HL-60 (cell line): ENCODE data around the gene VEGFB.

Source experiments
- DNase-seq, 2 experiments: peaks; one replicate each; pipeline ENCODE4 v3.0.0-alpha.2; 2010 to 2020; ENCODE audit warnings: low read depth in 1 of 2, low spot score in 1 of 2
- H3K27ac ChIP-seq: fragments of 250-450 bp; sonication (Bioruptor Pico); replicated peaks from 2 replicates; pipeline ENCODE4 v1.5.1; 2020; ENCODE audit warnings: mild to moderate bottlenecking, moderate library complexity
- H3K27me3 ChIP-seq: fragments of 250-450 bp; sonication (Bioruptor Pico); 2 replicates; pipeline ENCODE4 v1.5.1; 2021; ENCODE audit warnings: mild to moderate bottlenecking, moderate library complexity; ENCODE audit not compliant: insufficient read depth, poor library complexity, severe bottlenecking
- H3K4me3 ChIP-seq: replicated peaks from 2 replicates; pipeline ENCODE4 v1.5.1; 2011; ENCODE audit warnings: mild to moderate bottlenecking, control low read depth, low read length; ENCODE audit not compliant: insufficient read depth
- GABPA ChIP-seq: IDR thresholded peaks from 2 replicates; pipeline ENCODE4 v1.6.1; 2012; ENCODE audit warnings: low read depth
- POLR2AphosphoS5 ChIP-seq: IDR thresholded peaks from 2 replicates; pipeline ENCODE4 v1.6.1; 2012; ENCODE audit warnings: low read depth
- SPI1 ChIP-seq: IDR thresholded peaks from 2 replicates; pipeline ENCODE4 v1.6.1; 2012; ENCODE audit warnings: low read depth, mild to moderate bottlenecking, borderline replicate concordance
- TF ChIP-seq, protein P1 (sequence below): IDR thresholded peaks from 2 replicates; pipeline ENCODE4 v1.6.1; 2012; ENCODE audit warnings: low read depth; ENCODE audit not compliant: insufficient replicate concordance
- TF ChIP-seq, protein P2 (sequence below): IDR thresholded peaks from one replicate; pipeline ENCODE4 v1.5.1; 2011; ENCODE audit warnings: low read length, control low read depth, inconsistent platforms; ENCODE audit not compliant: insufficient read depth

VEGFB gene

DNA sequence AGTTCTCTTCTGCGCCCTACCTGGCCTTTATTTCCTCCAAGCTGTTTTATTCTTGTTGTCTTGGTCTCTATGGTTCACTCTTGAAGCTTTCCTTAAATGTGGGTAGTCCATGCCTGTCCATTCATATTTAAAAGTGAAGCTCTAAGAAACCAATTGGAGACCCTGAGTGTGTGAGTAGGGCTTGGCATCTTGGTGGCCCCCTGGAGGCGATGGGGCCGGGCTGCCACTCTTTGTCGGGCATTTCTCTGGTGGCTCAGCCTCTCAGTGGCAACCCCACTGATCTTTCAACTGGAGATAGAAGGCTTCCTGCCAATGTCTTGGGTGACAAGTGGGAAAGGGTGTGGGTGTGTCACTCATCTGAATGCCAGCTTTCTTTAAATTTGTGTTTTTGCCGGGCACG, 17.5 kb upstream of the VEGFB start:
- TF ChIP-seq, protein P1, sequence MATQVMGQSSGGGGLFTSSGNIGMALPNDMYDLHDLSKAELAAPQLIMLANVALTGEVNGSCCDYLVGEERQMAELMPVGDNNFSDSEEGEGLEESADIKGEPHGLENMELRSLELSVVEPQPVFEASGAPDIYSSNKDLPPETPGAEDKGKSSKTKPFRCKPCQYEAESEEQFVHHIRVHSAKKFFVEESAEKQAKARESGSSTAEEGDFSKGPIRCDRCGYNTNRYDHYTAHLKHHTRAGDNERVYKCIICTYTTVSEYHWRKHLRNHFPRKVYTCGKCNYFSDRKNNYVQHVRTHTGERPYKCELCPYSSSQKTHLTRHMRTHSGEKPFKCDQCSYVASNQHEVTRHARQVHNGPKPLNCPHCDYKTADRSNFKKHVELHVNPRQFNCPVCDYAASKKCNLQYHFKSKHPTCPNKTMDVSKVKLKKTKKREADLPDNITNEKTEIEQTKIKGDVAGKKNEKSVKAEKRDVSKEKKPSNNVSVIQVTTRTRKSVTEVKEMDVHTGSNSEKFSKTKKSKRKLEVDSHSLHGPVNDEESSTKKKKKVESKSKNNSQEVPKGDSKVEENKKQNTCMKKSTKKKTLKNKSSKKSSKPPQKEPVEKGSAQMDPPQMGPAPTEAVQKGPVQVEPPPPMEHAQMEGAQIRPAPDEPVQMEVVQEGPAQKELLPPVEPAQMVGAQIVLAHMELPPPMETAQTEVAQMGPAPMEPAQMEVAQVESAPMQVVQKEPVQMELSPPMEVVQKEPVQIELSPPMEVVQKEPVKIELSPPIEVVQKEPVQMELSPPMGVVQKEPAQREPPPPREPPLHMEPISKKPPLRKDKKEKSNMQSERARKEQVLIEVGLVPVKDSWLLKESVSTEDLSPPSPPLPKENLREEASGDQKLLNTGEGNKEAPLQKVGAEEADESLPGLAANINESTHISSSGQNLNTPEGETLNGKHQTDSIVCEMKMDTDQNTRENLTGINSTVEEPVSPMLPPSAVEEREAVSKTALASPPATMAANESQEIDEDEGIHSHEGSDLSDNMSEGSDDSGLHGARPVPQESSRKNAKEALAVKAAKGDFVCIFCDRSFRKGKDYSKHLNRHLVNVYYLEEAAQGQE, result no peak
- no peak for TF ChIP-seq SPI1
- TF ChIP-seq POLR2AphosphoS5, result no peak
- TF ChIP-seq, protein P2, sequence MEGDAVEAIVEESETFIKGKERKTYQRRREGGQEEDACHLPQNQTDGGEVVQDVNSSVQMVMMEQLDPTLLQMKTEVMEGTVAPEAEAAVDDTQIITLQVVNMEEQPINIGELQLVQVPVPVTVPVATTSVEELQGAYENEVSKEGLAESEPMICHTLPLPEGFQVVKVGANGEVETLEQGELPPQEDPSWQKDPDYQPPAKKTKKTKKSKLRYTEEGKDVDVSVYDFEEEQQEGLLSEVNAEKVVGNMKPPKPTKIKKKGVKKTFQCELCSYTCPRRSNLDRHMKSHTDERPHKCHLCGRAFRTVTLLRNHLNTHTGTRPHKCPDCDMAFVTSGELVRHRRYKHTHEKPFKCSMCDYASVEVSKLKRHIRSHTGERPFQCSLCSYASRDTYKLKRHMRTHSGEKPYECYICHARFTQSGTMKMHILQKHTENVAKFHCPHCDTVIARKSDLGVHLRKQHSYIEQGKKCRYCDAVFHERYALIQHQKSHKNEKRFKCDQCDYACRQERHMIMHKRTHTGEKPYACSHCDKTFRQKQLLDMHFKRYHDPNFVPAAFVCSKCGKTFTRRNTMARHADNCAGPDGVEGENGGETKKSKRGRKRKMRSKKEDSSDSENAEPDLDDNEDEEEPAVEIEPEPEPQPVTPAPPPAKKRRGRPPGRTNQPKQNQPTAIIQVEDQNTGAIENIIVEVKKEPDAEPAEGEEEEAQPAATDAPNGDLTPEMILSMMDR, result no peak
- TF ChIP-seq GABPA, result no peak
- H3K4me3 ChIP-seq, result no peak overlapping the region
- DNase-seq, result no peak
- no peaks in the 10 kb centered on the region for H3K27me3 ChIP-seq
- H3K27ac ChIP-seq, result no peak overlapping the region

DNA sequence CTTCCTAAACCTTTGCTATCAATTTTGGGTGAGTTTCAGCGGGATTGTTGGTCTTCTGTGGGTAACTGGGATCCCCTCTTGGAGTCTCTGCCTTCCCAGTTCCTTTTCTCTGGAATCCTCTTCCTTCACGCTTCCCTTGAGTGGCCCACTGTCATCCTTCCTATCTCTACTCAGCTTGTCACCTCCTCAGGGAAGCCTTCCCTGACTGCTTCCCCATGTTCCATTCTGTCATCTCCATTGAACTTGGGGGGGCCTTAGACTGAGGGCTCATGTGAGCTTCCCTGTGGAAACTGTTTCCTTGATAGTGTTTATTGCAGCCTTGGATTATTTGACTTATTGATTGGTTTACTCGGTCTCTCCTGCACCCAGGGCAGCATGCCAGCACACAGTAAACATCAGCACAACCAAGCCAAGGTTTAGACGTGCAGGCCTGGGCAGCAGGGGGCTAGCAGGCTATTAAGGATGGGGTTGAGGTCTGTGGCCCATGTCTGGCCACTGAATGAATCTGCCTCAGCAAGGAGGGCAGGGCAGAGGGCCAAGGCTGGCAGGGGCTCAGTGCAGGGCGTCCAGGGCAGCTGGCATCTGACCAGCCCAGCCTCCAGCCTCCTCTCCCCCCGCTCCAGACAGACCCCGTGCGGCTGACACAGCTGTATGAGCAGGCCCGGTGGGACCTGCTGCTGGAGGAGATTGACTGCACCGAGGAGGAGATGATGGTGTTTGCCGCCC, 15.6 kb upstream of the VEGFB start:
- H3K27ac ChIP-seq, result no peak overlapping the region
- H3K27me3 ChIP-seq, result no peaks in the 10 kb centered on the region
- DNase-seq, result no peak
- H3K4me3 ChIP-seq, result no peak overlapping the region
- TF ChIP-seq GABPA (no peak), SPI1 (no peak), POLR2AphosphoS5 (no peak; the same call in 1 of the 2 replicates)
- TF ChIP-seq, protein P1, result no peak
- TF ChIP-seq, protein P2, result no peak

DNA sequence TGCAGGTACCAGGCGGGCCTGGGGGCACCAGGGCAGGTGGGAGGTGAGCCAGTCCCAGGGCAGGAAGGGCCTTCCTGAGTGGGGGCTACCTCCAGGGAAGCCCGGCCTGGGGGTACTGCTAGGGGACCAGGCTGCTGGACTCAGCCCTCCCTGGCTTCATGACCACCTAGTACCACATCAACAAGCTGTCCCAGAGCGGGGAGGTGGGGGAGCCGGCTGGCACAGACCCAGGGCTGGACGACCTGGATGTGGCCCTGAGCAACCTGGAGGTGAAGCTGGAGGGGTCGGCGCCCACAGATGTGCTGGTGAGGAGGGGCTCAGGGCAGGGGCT, 15.1 kb upstream of the VEGFB start:
- no peak overlapping the region for H3K27ac ChIP-seq
- no peak for TF ChIP-seq POLR2AphosphoS5
- no peak for TF ChIP-seq SPI1
- no peak for TF ChIP-seq GABPA
- TF ChIP-seq, protein P2, result no peak
- TF ChIP-seq, protein P1, result no peak
- no peak overlapping the region for H3K4me3 ChIP-seq
- H3K27me3 ChIP-seq, result no peaks in the 10 kb centered on the region
- DNase-seq, result no peak
